BE2C (cell line): ENCODE results near the gene CYSTM1.
A peak's percentile ranks its signal among the peaks of the same experiment; 100 is the strongest.

Source experiments
- DNase-seq: peaks from one replicate; pipeline ENCODE4 v3.0.0-alpha.2; 2020
- H3K27me3 ChIP-seq: fragments of 250-450 bp; sonication (Bioruptor Pico); 2 replicates; pipeline ENCODE4 v1.5.1; 2020; ENCODE audit warnings: mild to moderate bottlenecking
- H3K36me3 ChIP-seq: fragments of 250-450 bp; sonication (Bioruptor Pico); 2 replicates; pipeline ENCODE4 v1.5.1; 2020; ENCODE audit warnings: mild to moderate bottlenecking
- H3K4me1 ChIP-seq: fragments of 250-450 bp; sonication (Bioruptor Pico); 2 replicates; pipeline ENCODE4 v1.5.1; 2020
- H3K4me3 ChIP-seq: 2 replicates; pipeline ENCODE4 v1.5.1; 2011; ENCODE audit warnings: low read depth, low read length
- H3K9me3 ChIP-seq: fragments of 250-450 bp; sonication (Bioruptor Pico); 2 replicates; pipeline ENCODE4 v1.5.1; 2020
- CTCF ChIP-seq: IDR thresholded peaks from 2 replicates; pipeline ENCODE4 v1.5.1; 2012; ENCODE audit warnings: mild to moderate bottlenecking, low read depth, low read length

The CYSTM1 gene

GRCh38 chr5:140176031-140176387 is 1.0 kb downstream of the CYSTM1 start:
- no peak for TF ChIP-seq CTCF
- Histone ChIP-seq H3K4me3 (peak overlapping the region; percentile 81), H3K36me3 (no peaks in the 10 kb centered on the region), H3K27me3 (no peaks in the 10 kb centered on the region), H3K9me3 (no peaks in the 10 kb centered on the region), H3K4me1 (no peaks in the 10 kb centered on the region; the same call in 1 of the 2 replicates)
- DNase-seq = no peak

- no peaks in the 10 kb centered on the region for H3K27me3 ChIP-seq
- no peak overlapping the region for H3K4me3 ChIP-seq
- no peak for TF ChIP-seq CTCF
- H3K4me1 ChIP-seq = no peaks in the 10 kb centered on the region; the same call in 1 of the 2 replicates
- H3K9me3 ChIP-seq = no peaks in the 10 kb centered on the region
- no peaks in the 10 kb centered on the region for H3K36me3 ChIP-seq
- DNase-seq = no peak
These were observed 3.1 kb downstream of the CYSTM1 start for GRCh38 chr5:140178086-140178410.

DNA sequence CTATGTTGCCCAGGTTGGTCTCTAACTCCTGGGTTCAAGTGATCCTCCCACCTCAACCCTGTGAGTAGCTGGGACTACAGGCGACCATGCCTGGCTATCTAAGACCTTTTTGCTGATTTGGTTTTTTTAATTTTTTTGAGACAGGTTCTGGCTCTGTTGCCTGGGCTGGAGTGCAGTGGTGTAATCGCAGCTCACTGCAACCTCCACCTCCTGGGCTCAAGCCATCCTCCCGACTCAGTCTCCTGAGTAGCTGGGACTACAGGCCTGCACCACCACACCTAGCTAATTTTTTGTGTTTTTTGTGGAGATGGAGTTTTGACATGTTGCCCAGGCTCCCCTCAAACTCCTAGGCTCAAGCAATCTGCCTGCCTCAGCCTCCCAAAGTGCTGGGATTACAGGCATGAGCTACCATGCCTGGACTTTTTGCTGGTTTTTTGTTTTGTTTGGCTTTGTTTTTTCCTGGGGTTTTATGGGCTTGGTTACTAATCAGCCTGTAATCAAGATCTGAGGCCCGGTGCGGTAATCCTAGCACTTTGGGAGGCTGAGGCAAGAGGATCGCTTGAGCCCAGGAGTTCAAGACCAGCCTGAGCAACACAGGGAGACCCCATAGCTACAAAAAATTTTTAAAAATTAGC is 3.6 kb downstream of the CYSTM1 start:
- Histone ChIP-seq H3K4me3 (no peak overlapping the region), H3K27me3 (no peaks in the 10 kb centered on the region), H3K4me1 (no peaks in the 10 kb centered on the region; the same call in 1 of the 2 replicates), H3K9me3 (no peaks in the 10 kb centered on the region), H3K36me3 (no peaks in the 10 kb centered on the region)
- no peak for DNase-seq
- TF ChIP-seq CTCF = no peak

DNA sequence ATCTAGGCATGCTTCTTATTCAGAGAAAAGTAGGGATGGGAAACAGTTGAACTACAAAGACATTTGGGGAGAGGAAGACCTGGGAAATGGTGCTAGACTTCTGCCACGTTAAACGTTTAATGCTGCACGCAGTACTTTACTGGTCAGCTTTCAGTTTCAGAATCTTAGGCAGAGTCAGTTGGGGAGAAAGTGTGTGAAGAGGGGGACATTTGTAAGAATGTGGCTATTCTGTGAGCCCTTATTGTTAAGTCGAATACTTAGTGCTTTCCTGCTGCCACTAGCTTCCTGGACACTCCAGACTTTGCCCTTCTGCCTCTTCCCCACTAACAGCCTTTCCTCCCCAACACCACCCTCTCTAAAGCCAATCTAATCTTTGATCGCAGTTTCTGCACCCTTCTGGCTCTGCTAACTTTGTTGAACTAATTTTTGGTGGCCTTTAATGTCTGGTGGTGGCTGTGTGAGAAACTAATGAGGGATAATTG is 6.1 kb downstream of the CYSTM1 start:
- no peaks in the 10 kb centered on the region for H3K27me3 ChIP-seq
- no peaks in the 10 kb centered on the region for H3K36me3 ChIP-seq
- DNase-seq = no peak
- no peak overlapping the region for H3K4me3 ChIP-seq
- no peaks in the 10 kb centered on the region; the same call in 1 of the 2 replicates for H3K4me1 ChIP-seq
- H3K9me3 ChIP-seq = no peaks in the 10 kb centered on the region
- TF ChIP-seq CTCF = no peak

DNA sequence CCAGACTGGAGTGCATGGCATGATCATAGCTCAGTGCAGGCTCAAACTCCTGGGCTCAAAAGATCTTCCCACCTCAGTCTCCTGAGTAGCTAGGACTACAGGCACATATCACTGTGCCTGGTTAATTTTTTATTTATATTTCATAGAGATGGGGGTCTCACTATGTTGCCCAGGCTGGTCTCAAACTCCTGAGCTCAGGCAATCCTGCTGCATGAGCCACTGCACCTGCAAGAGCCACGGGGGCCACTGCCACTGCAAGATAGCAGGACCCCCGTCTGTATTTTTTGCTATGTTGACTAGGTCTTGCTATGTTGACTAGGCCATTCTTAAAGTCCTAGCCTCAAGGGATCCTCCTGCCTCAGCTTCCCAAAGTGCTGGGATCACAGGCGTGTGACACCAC is 6.5 kb downstream of the CYSTM1 start:
- no peak for TF ChIP-seq CTCF
- H3K27me3 ChIP-seq = no peaks in the 10 kb centered on the region
- no peaks in the 10 kb centered on the region for H3K36me3 ChIP-seq
- DNase-seq = no peak
- no peak overlapping the region for H3K4me3 ChIP-seq
- H3K4me1 ChIP-seq = no peaks in the 10 kb centered on the region; the same call in 1 of the 2 replicates
- no peaks in the 10 kb centered on the region for H3K9me3 ChIP-seq

- Histone ChIP-seq H3K9me3 (no peaks in the 10 kb centered on the region), H3K4me3 (no peak overlapping the region), H3K27me3 (no peaks in the 10 kb centered on the region), H3K4me1 (no peaks in the 10 kb centered on the region; the same call in 1 of the 2 replicates), H3K36me3 (no peaks in the 10 kb centered on the region)
- no peak for DNase-seq
- no peak for TF ChIP-seq CTCF
These were observed 7.2 kb downstream of the CYSTM1 start for GRCh38 chr5:140182075-140182711.
